ENCODE measurements around the gene CACUL1. TPM values are rescaled to one million over a fixed set of nuclear protein-coding genes. Genes with fewer than 3 reads are reported as not detected.

Gene CACUL1
- total RNA-seq, 1 experiment from 2014 or later = 38.5 TPM

- Histone ChIP-seq H2BK20ac (ENCODE audit: low read depth, low read length, poor library complexity, severe bottlenecking) (no peak overlapping the region), H3K4me2 (ENCODE audit: insufficient read depth, insufficient read length, low read length) (no peak overlapping the region), H3K18ac (ENCODE audit: insufficient read length, low read depth, low read length) (no peak overlapping the region), H3T11ph (ENCODE audit: low read length) (no peak overlapping the region), H2BK15ac (ENCODE audit: low read depth, low read length) (no peak overlapping the region), H3K4me1 (ENCODE audit: insufficient read depth, low read length) (no peaks in the 10 kb centered on the region), H4K8ac (replicated peaks; ENCODE audit: insufficient read length, low read depth, low read length) (no peak overlapping the region), H3K9me3 (ENCODE audit: control insufficient read depth, low read depth, low read length) (no peaks in the 10 kb centered on the region), H3K4ac (ENCODE audit: low read depth, low read length) (no peak overlapping the region), H3K23me2 (ENCODE audit: insufficient read length, low read depth, low read length, poor library complexity, severe bottlenecking) (no peaks in the 10 kb centered on the region), H3K9ac (ENCODE audit: extremely low read depth, insufficient read length, low read length) (no peak overlapping the region), H3K56ac (ENCODE audit: insufficient read length, low read depth, low read length) (no peak overlapping the region), H4K5ac (ENCODE audit: insufficient read length, low read depth, low read length) (no peak overlapping the region), H2BK120ac (ENCODE audit: low read depth, low read length, poor library complexity, severe bottlenecking) (no peak overlapping the region), H2BK12ac (ENCODE audit: insufficient read length, low read depth, low read length) (no peak overlapping the region), H4K91ac (ENCODE audit: insufficient read length, low read depth, low read length) (no peak overlapping the region), H4K20me1 (ENCODE audit: control insufficient read depth, insufficient read depth, insufficient read length) (no peaks in the 10 kb centered on the region), H3K14ac (ENCODE audit: insufficient read depth, low read length) (no peak overlapping the region), H3K23ac (ENCODE audit: insufficient read length, low read depth, low read length) (no peak overlapping the region), H2BK5ac (ENCODE audit: insufficient read length, low read length) (no peak overlapping the region), H3K27me3 (ENCODE audit: insufficient read depth, low read length) (no peaks in the 10 kb centered on the region), H3K27ac (ENCODE audit: insufficient read length, low read depth, low read length) (no peak overlapping the region), H2AFZ (ENCODE audit: low read length) (no peak overlapping the region), H3K79me1 (ENCODE audit: insufficient read depth, low read depth, low read length, poor library complexity, severe bottlenecking) (no peaks in the 10 kb centered on the region), H2AK5ac (ENCODE audit: insufficient read length, low read length) (no peak overlapping the region), H3K79me2 (ENCODE audit: insufficient read depth, low read length) (no peaks in the 10 kb centered on the region)
- Mint-ChIP-seq H3K4me1 (peaks cover 21 to 31% of the 10 kb centered on the region in 2 experiments), H3K36me3 (ENCODE audit: insufficient read depth in 1 of 3, low read depth in 3 of 3) (no peaks in the 10 kb centered on the region), H3K27ac (no peak overlapping the region), H3K9me3 (no peaks in the 10 kb centered on the region), H3K4me3 (no peak overlapping the region), H3K27me3 (ENCODE audit: low read depth) (peaks cover 21% of the 10 kb centered on the region)
- DNase-seq = peak; percentile 50
- TF ChIP-seq CTCF (conservative IDR thresholded peaks at IDR 0.05) = peak; percentile 75
- no CpG with 5 or more reads among the region's 3 CpGs for WGBS (ENCODE audit: extremely low coverage, insufficient read length, low lambda C conversion rate)
Observed at GRCh38 chr10:118626953-118627352, 127.8 kb downstream of the CACUL1 start.

Other genes starting within 250 kb of the CACUL1 start
- not detected in 2 replicates for gene PRLHR, start 159.3 kb downstream of the CACUL1 start, total RNA-seq (2021)

Data from H9 (cell line).